HG03196 (cell line): ENCODE data around the gene HSD17B2.
"Not testable (repeated sequence)": the region's sequence is repeated elsewhere in the genome, so short reads cannot be mapped to it uniquely, and the experiment has no call there.

Source experiments
- ATAC-seq: cut with Tn5 transposase; IDR thresholded peaks from one replicate; pipeline ENCODE4 v1.9.1; 2021; ENCODE audit not compliant: unreplicated experiment

The HSD17B2 gene

GRCh38 chr16:82074019-82074558, 39.0 kb downstream of the HSD17B2 start:
- no peak for ATAC-seq

GRCh38 chr16:82078125-82078524, 43.1 kb downstream of the HSD17B2 start:
- ATAC-seq: no peak

GRCh38 chr16:82079892-82080291, 44.8 kb downstream of the HSD17B2 start:
- no peak for ATAC-seq

GRCh38 chr16:82081264-82081663, 46.2 kb downstream of the HSD17B2 start:
- no peak for ATAC-seq

- no peak for ATAC-seq
Observed at GRCh38 chr16:82082097-82082496, 47.0 kb downstream of the HSD17B2 start.

GRCh38 chr16:82082543-82083244, 47.6 kb downstream of the HSD17B2 start:
- ATAC-seq: no peak

GRCh38 chr16:82083710-82084353, 48.8 kb downstream of the HSD17B2 start:
- no peak for ATAC-seq

- ATAC-seq: no peak
Observed at GRCh38 chr16:82085011-82085779, 50.1 kb downstream of the HSD17B2 start.

- no peak for ATAC-seq
Observed at GRCh38 chr16:82088483-82088882, 53.4 kb downstream of the HSD17B2 start.

GRCh38 chr16:82091241-82091640, 56.2 kb downstream of the HSD17B2 start:
- ATAC-seq: no peak

GRCh38 chr16:82092711-82093110, 57.7 kb downstream of the HSD17B2 start:
- no peak for ATAC-seq

- ATAC-seq: no peak
Observed at GRCh38 chr16:82093666-82094300, 58.7 kb downstream of the HSD17B2 start.

- no peak for ATAC-seq
Observed at GRCh38 chr16:82094942-82095540, 60.0 kb downstream of the HSD17B2 start.

GRCh38 chr16:82096641-82097040, 61.6 kb downstream of the HSD17B2 start:
- no peak for ATAC-seq

- no peak for ATAC-seq
Observed at GRCh38 chr16:82105107-82105506, 70.1 kb downstream of the HSD17B2 start.

GRCh38 chr16:82108100-82108499, 73.0 kb downstream of the HSD17B2 start:
- no peak for ATAC-seq

- ATAC-seq: no peak
Observed at GRCh38 chr16:82108774-82109173, 73.7 kb downstream of the HSD17B2 start.

- not testable (repeated sequence) for ATAC-seq
Observed at GRCh38 chr16:82109266-82109665, 74.2 kb downstream of the HSD17B2 start.

- ATAC-seq: no peak
Observed at GRCh38 chr16:82111944-82112343, 76.9 kb downstream of the HSD17B2 start.

GRCh38 chr16:82113741-82114140, 78.7 kb downstream of the HSD17B2 start:
- no peak for ATAC-seq

- ATAC-seq: no peak
Observed at GRCh38 chr16:82116535-82116934, 81.5 kb downstream of the HSD17B2 start.
